ENCODE measurements around the gene LMAN2L.

The LMAN2L gene

DNA sequence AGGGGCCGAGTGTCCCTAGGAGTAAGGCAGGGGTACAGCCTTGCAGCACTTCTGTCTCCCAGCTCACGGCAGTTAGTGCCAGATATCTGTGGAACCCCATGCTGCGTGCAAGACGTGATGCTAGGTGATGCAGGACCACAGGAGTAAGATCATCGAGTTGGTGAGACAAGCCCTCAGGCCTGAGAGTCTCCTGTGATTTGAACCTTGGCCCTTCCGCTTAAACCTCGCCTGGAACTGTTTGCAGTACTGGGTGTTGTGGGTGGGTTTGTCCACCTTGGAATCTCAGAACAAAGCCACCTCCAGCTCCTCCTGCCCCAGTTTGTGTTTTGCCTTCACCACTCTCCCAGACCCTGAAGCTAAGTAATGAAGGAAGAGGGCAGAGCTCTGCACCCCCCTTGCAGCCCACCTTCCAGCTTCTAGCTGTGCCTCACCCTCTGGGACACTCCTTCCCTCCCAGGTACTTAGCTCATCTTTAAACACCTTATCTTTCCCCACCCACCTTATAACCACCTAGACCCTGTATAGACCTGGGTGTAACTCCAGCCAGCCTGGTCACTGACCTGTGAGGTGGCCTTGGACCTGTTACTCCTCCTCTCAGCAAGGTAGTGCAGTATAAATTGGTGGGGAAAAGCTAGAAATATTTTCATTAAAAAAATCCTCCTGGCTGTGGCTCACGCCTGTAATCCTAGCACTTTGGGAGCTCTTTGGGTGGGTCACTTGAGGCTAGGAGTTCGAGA is 27.4 kb upstream of the LMAN2L start:
- Histone ChIP-seq H3K9me3 (ENCODE audit: insufficient read depth, low read length, severe bottlenecking) (no peaks in the 10 kb centered on the region), H3K9ac (ENCODE audit: low read depth, low read length) (no peak overlapping the region), H2AFZ (ENCODE audit: low read depth, low read length) (no peak overlapping the region), H3K4me3 (ENCODE audit: low read depth in 1 of 2, low read length in 2 of 2) (no peak overlapping the region), H4K20me1 (ENCODE audit: insufficient read depth, low read length) (no peaks in the 10 kb centered on the region), H3K27ac (ENCODE audit: low read length) (no peak overlapping the region), H3K27me3 (ENCODE audit: insufficient read depth, low read length, poor library complexity) (no peaks in the 10 kb centered on the region), H3K79me2 (ENCODE audit: insufficient read depth, low read length) (peaks cover 48% of the 10 kb centered on the region), H3K36me3 (ENCODE audit: insufficient read depth, low read length) (peaks cover 14% of the 10 kb centered on the region; the same call in 1 of the 2 replicates), H3K4me1 (ENCODE audit: insufficient read depth, low read length) (peaks cover 50% of the 10 kb centered on the region), H3K4me2 (ENCODE audit: insufficient read depth, low read length) (peak overlapping the region; percentile 35; the same call in 1 of the 2 replicates)
- DNase-seq (no peak), ATAC-seq (ENCODE audit: insufficient read depth, low read depth) (no peak)
- TF ChIP-seq, protein P1, sequence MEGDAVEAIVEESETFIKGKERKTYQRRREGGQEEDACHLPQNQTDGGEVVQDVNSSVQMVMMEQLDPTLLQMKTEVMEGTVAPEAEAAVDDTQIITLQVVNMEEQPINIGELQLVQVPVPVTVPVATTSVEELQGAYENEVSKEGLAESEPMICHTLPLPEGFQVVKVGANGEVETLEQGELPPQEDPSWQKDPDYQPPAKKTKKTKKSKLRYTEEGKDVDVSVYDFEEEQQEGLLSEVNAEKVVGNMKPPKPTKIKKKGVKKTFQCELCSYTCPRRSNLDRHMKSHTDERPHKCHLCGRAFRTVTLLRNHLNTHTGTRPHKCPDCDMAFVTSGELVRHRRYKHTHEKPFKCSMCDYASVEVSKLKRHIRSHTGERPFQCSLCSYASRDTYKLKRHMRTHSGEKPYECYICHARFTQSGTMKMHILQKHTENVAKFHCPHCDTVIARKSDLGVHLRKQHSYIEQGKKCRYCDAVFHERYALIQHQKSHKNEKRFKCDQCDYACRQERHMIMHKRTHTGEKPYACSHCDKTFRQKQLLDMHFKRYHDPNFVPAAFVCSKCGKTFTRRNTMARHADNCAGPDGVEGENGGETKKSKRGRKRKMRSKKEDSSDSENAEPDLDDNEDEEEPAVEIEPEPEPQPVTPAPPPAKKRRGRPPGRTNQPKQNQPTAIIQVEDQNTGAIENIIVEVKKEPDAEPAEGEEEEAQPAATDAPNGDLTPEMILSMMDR (IDR thresholded peaks at IDR 0.05; ENCODE audit: borderline replicate concordance, extremely low read depth, low read length, poor library complexity, severe bottlenecking): no peak
- TF ChIP-seq EZH2 (IDR thresholded peaks at IDR 0.05; ENCODE audit: borderline replicate concordance, low read depth, low read length, severe bottlenecking): no peak

DNA sequence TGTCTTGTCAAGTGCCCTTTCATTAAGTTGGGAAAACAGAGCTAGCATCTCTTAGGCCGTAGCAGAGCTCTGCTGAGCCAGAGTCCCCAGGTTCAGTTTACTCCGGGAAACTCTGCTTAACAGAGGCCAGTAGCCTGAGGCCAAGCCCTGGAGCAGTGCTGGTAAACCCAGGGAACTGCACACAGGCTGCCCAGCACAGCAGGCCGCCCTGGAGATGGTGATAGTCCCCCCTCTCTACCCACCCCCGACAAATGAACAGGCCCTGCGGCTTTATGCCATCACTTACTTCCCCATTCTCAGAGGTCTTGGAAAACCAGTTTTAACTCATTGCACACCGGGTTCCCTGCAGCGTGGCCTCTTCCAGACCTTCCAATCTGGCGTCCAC is 24.4 kb upstream of the LMAN2L start:
- Histone ChIP-seq H3K4me3 (ENCODE audit: low read depth in 1 of 2, low read length in 2 of 2) (peak overlapping the region in 1 of 2 experiments; percentile 65; a peak in 2 of 4 replicates), H4K20me1 (ENCODE audit: insufficient read depth, low read length) (no peaks in the 10 kb centered on the region)

DNA sequence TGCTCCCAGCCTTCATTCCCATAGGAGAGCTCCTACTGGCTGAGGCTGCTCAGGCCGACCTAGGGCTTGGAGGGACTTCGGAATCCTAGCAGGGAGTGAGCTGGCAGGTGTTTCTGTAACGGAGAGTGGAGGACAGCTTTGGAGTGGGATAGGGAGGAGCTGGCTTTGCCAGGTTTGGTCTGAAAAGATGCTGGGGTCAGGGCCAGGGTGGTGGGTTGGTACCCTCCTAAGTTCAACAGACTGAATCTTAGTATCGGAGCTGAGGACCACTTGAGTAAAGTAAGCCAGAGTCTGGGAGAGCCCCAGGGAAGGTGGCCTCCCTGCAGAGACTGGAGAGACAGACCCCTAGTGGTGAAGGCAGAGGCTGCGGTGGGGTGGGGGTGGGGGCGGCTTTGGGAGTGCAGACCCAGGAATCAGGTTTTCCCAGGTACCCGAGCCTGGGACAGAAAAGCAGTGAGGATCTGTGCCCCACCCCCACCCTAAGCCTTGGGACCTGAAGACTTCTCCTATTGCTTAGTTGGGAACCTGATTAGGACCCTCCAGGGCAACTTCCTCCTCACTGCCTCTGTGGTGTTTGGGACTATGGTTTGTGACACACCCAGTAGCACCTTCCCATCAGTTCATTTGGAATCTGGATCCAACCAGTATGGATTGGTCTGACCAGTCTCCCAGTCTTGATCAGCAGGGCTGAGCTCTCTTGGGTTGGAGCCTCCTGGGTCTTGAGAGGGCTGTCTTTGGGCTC is 23.8 kb upstream of the LMAN2L start:
- Histone ChIP-seq H3K36me3 (ENCODE audit: insufficient read depth, low read length) (0 out of 2 replicates have a peak, but pooled peaks cover 7% of the 10 kb centered on the region), H3K4me3 (ENCODE audit: low read depth in 1 of 2, low read length in 2 of 2) (peak overlapping the region; percentile 2 to 65; a peak in 3 of 4 replicates), H3K27me3 (ENCODE audit: insufficient read depth, low read length, poor library complexity) (no peaks in the 10 kb centered on the region), H2AFZ (ENCODE audit: low read depth, low read length) (no peak overlapping the region; the same call in 1 of the 2 replicates), H3K4me2 (ENCODE audit: insufficient read depth, low read length) (peak overlapping the region; percentile 94), H3K27ac (ENCODE audit: low read length) (peak overlapping the region; percentile 51), H3K9ac (ENCODE audit: low read depth, low read length) (peak overlapping the region; percentile 54), H3K4me1 (ENCODE audit: insufficient read depth, low read length) (peaks cover 73% of the 10 kb centered on the region), H3K9me3 (ENCODE audit: insufficient read depth, low read length, severe bottlenecking) (no peaks in the 10 kb centered on the region), H4K20me1 (ENCODE audit: insufficient read depth, low read length) (no peaks in the 10 kb centered on the region), H3K79me2 (ENCODE audit: insufficient read depth, low read length) (peaks cover 55% of the 10 kb centered on the region)
- TF ChIP-seq EZH2 (IDR thresholded peaks at IDR 0.05; ENCODE audit: borderline replicate concordance, low read depth, low read length, severe bottlenecking): no peak
- TF ChIP-seq, protein P1 (IDR thresholded peaks at IDR 0.05; ENCODE audit: borderline replicate concordance, extremely low read depth, low read length, poor library complexity, severe bottlenecking): peak; percentile 75
- peak; percentile 45 for DNase-seq
- ATAC-seq (ENCODE audit: insufficient read depth, low read depth): peak; percentile 42

More for the DNA sequence above, 24.4 kb upstream of the LMAN2L start:
- H3K27me3 ChIP-seq (ENCODE audit: insufficient read depth, low read length, poor library complexity): no peaks in the 10 kb centered on the region
- 0 out of 2 replicates have a peak, but pooled peaks cover 7% of the 10 kb centered on the region for H3K36me3 ChIP-seq (ENCODE audit: insufficient read depth, low read length)
- ATAC-seq (ENCODE audit: insufficient read depth, low read depth) (no peak), DNase-seq (no peak)
- no peak for TF ChIP-seq EZH2 (IDR thresholded peaks at IDR 0.05; ENCODE audit: borderline replicate concordance, low read depth, low read length, severe bottlenecking)
- TF ChIP-seq, protein P1 (IDR thresholded peaks at IDR 0.05; ENCODE audit: borderline replicate concordance, extremely low read depth, low read length, poor library complexity, severe bottlenecking): no peak
- peak overlapping the region; percentile 94 for H3K4me2 ChIP-seq (ENCODE audit: insufficient read depth, low read length)
- peaks cover 72% of the 10 kb centered on the region for H3K4me1 ChIP-seq (ENCODE audit: insufficient read depth, low read length)
- peaks cover 55% of the 10 kb centered on the region for H3K79me2 ChIP-seq (ENCODE audit: insufficient read depth, low read length)
- no peak overlapping the region for H2AFZ ChIP-seq (ENCODE audit: low read depth, low read length)
- peak overlapping the region; percentile 51 for H3K27ac ChIP-seq (ENCODE audit: low read length)
- H3K9ac ChIP-seq (ENCODE audit: low read depth, low read length): peak overlapping the region; percentile 54
- no peaks in the 10 kb centered on the region for H3K9me3 ChIP-seq (ENCODE audit: insufficient read depth, low read length, severe bottlenecking)
